GM19043 (cell line): ENCODE measurements around the gene ADAMTSL1.

Experiments used
- ATAC-seq: cut with Tn5 transposase; IDR thresholded peaks from one replicate; pipeline ENCODE4 v1.9.1; 2021; ENCODE audit warnings: low read depth; ENCODE audit not compliant: unreplicated experiment

Gene ADAMTSL1

GRCh38 chr9:18881758-18882157, 407.8 kb downstream of the ADAMTSL1 start:
- no peak for ATAC-seq

- no peak for ATAC-seq
Observed at GRCh38 chr9:18887546-18887945, 413.6 kb downstream of the ADAMTSL1 start.

DNA sequence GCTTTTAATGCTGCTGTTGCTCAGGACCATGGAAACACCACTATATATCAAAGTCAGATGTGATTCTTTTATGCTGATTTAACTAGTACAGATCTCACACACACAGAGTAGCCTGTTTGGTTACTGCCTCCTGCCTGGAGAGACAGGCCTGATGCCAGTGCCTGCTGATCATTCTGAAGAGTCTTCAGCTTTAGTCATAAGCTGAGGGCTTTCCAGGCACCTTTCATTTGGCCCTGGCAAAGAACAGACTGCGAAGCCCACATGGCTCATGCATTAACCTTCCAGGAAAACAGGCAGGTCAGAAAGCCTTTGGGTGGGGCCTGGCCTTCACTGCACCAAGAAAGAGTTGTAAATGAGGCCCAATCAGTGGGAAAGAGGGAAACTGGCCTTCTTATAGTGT, 414.3 kb downstream of the ADAMTSL1 start:
- ATAC-seq: no peak

- ATAC-seq: no peak
Observed at GRCh38 chr9:18889550-18889949, 415.6 kb downstream of the ADAMTSL1 start.

- no peak for ATAC-seq
Observed at GRCh38 chr9:18890372-18890771, 416.4 kb downstream of the ADAMTSL1 start.

- no peak for ATAC-seq
Observed at GRCh38 chr9:18891946-18892670, 418.2 kb downstream of the ADAMTSL1 start.

GRCh38 chr9:18893046-18893445, 419.1 kb downstream of the ADAMTSL1 start:
- ATAC-seq: no peak

DNA sequence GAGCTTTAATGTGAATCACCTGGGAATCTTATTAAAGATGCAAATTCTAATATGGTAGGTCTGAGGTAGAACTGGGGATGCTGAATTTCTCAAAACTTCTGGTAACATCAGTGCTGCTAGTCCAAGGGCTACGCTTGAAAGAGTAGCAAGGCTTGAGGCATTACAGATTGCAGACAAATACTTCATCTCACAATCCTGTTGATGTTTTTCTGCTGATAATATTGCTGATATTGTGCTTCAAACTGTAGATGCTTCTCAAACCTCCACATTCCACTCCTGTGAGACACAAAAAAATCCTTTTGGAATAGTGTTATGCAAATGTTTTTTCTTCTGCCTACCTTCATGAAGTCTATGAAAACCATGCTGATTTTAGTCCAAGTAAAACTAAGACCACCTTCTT, 419.5 kb downstream of the ADAMTSL1 start:
- ATAC-seq: no peak

DNA sequence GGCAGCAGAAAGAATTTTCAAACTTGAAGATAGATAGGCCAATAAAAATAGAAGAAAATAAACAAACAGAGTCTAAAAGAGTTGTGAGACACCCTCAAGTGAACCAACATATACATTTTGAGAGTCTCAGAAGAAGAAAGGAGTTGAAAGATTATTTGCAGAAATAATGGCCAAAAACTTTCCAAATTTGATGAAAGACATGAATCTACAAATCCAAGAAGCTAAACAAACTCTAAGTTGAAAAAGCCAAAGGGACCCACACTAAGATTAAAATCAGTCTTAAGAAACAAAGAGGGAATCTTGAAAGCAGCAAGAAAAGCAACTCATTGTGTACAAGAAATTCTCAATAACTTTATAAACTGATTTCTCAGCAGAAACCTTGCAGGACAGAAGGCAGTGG, 422.1 kb downstream of the ADAMTSL1 start:
- ATAC-seq: no peak

DNA sequence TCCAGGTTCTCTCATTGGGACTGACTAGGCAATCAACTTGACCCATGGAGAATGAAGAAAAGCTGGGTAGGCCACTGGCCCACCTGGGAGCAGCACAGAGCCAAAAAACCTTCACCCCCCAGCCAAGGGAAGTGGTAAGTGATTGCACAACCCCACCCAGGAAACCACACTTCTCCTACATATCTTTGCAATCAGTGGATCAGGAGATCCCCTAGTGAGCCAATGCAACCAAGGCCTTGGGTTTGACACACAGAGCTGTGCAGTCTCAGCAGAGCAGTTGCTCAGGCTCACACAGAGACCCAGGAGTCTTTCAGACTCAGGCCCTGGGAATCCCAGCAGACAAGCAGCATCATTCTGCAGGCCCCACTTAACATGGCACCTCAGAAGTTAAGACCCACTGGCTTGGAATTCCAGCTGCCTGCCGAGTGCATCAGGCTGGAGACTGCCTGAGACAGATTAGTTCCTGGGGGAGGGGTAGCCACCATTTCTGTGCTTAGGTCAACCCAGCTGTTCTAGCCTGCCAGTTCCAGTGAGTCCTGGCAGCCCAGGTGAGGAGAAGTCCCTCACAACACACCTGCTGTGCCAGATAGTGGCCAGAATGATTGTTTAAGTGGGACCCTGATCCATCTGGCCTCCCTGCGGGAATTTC, 422.7 kb downstream of the ADAMTSL1 start:
- ATAC-seq: no peak

DNA sequence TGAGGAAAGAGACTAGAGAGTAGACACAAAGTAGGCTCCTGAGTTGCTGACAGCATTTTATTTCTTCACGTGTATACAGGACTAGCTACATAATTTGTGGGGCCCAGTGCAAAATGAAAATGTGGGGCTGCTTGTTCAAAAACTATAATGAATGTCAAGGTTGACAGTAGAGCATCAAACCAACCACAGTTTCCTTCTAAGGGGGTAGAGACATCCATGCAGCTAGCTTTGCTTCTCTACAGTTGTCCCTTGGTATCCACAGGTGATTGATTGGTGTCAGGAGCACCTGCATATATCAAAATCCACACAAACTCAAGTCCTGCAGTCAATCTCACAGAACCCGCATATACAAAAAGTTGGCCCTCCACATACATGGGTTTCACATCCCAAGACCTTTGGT, 429.5 kb downstream of the ADAMTSL1 start:
- no peak for ATAC-seq

- no peak for ATAC-seq
Observed at GRCh38 chr9:18905028-18905882, 431.3 kb downstream of the ADAMTSL1 start.

- ATAC-seq: no peak
Observed at GRCh38 chr9:18905883-18906629, 432.1 kb downstream of the ADAMTSL1 start.

DNA sequence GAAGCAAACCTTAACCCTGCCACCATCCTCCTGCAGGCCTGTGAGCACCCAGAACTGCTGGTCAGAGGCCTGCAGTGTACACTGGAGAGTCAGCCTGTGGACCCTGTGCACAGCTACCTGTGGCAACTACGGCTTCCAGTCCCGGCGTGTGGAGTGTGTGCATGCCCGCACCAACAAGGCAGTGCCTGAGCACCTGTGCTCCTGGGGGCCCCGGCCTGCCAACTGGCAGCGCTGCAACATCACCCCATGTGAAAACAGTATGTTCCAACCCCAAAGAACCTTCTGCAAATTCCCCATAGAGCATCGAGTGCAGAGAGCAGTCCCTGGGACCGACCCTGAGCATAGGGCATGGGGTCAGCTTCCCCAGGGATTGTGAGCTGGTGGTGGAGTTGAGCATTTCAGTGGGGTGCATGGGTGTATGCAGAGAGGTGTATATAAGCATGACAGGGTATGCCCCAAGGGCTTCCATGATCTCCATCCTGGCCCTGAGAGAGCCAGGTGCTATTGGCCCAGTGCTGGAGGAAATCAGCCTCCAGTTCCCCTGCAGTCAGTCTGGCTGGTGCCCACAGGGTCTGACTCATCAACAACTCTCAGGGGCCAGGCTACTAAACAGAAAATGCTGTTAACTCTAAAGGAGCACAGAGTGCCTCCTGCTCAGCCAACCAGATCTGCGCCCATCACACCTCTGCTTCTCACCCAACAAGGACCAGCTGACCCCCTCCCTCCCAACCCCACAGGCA, 432.9 kb downstream of the ADAMTSL1 start:
- ATAC-seq: no peak

DNA sequence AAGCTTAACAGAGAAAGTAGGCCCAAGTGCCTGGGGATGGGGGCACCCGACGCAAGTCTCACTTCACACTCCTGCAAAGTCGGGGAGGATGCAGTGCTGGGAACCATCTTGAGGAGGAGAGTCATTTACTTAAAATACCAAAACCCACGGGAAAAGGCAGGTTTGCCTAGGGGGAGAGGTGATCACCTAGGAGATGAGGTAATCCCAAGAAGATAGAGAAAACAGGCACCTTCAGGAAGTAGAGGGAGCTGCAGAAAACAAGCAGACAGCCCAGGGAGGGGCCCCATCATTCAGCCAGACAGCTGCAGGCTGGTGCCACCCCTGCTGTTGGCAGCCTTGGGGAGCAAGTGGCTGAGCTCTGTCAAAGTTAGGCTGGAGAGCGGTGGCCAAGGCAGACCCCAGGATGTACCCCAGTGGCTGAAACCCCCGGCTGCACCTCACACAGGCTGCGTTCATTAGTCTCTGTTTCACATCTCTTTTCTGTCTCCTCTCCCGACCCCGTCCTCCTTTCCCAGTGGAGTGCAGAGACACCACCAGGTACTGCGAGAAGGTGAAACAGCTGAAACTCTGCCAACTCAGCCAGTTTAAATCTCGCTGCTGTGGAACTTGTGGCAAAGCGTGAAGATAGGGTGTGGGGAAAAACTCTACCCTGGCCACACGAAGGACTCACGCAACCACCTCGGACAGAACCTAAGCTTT, 434.1 kb downstream of the ADAMTSL1 start:
- ATAC-seq: no peak

- ATAC-seq: no peak
Observed at GRCh38 chr9:18909140-18910018, 435.4 kb downstream of the ADAMTSL1 start.

GRCh38 chr9:18910435-18910834, 436.5 kb downstream of the ADAMTSL1 start:
- no peak for ATAC-seq

GRCh38 chr9:18910916-18911315, 437.0 kb downstream of the ADAMTSL1 start:
- ATAC-seq: no peak
